NCI-H1105 (cell line): ENCODE data around the gene EVI2A.
"Not testable (repeated sequence)": the region's sequence is repeated elsewhere in the genome, so short reads cannot be mapped to it uniquely, and the experiment has no call there.

ENCODE experiments used
- DNase-seq: peaks from one replicate; lab custom pipeline; 2025; lab: John Stamatoyannopoulos, UW

The EVI2A gene, protein sequence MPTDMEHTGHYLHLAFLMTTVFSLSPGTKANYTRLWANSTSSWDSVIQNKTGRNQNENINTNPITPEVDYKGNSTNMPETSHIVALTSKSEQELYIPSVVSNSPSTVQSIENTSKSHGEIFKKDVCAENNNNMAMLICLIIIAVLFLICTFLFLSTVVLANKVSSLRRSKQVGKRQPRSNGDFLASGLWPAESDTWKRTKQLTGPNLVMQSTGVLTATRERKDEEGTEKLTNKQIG

DNA sequence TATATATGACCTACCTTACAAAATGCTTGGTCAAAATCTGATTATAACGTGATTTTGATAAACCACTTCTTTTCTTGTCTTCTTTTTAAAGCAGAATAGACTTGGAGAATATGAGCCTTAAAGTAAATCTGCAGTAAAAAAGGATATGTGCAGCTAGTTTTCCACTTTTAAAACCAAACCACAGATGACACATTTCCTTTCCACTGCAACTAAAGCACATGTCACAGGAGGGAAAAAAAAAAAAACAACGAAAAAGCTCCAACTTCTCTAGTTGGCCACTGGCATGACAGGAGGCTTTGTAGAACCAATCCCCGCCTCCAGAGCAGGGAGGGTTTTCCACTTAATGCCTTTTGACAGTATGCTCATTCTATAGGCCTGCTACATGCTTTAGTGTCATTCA is at the start of gene EVI2A:
EVI2A (minus strand) TSS at position 142 of the 400 bp plus-strand sequence. CDS start 2,609 bp downstream, outside the sequence.
- DNase-seq: no peak

DNA sequence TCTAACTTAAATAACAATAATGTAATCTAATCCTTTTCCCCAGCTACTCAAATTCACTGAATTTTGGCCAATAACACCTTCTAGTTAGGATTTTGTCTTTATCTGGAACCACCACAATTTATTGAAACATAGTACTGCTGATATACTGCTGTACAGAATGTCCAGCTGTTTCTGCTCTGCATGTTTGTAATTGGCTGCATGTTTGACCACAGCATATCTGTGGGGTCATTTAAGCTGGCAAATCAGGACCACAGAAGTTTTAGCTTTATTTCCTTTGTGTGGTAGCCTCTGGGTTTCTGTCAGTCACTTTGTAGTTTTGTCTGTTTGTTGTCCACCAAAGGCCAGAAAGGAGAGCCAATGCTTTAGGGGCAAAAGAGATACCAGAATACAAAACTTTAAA is 47.8 kb upstream of the EVI2A start:
- DNase-seq: no peak

DNA sequence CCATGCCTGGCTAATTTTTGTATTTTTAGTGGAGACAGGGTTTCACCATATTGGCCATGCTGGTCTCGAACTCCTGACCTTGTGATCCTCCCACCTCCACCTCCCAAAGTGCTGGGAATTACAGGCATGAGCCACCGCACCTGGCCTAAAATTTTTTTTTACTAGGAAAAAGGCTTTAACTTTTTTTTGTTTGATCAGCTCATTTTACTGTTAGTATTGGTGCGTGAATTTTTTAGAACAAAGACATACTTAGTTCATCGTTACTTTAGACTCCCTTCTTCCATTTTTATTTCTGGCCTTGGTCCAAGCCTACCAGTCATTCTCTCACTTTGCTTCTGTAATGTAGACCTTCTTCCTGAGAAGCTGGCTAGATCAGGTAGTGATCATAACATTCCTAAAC is 44.7 kb upstream of the EVI2A start:
- no peak for DNase-seq

- DNase-seq: no peak
Observed at GRCh38 chr17:31364012-31364411, 42.6 kb upstream of the EVI2A start.

DNA sequence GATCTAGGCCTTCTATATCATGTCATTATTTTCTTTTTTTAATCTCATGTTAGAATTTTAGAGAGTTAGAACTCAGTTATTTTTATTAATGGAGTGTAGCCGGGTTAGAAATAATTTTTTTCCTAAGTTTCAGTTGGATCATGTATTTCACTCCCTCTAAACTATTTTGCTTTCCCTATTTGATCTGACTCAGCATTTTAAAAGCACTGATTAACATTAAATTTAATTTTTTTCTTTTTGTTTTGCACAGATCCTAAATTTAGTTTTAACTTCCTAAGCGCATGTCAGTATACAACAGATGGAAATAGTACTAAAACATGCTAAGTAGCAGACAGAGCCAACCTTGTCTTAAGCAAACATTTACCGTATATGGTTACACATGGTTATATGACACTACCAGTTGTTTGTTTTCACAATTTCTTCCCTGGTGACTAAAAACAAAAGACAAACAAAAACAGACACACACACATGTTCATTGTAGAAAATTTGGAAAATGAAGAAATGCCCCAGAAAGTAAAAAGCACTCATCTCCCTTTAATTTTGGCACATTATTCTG is 36.5 kb upstream of the EVI2A start:
- DNase-seq: no peak

DNA sequence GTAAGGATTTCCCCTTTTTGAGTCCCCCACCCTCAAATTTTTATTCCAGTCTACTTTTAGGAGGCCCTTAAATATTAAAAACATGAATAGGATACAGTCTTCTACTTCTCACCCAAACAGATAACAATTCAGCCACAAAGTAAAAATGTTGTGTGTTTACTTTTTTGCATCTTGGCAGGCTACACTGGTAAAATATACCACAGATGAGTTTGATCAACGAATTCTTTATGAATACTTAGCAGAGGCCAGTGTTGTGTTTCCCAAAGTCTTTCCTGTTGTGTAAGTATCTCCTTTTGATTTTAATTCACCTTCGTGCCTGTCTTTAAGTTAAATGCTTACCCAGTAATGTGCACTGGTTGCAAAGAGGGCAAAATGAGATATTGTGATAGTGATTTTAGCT is 35.7 kb upstream of the EVI2A start:
- DNase-seq: no peak

DNA sequence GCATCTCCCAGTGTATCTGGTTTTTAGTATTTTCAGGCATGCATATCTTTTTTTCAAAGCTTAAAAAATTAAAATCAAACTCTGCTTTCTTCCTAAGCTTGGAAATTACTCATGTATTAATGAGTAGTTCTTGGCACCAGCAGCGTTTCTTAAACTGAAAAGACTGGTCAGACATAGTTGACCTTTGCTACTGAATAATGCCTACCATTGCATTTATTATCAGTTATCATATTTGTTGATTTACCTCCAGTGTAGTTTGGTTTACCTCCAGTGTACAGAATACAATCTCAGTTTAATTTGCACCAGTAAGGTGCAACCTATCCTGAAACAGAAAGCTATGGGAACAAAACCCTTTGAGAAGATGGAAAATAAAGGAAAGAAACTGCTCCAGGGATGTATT is 34.5 kb upstream of the EVI2A start:
- DNase-seq: no peak

GRCh38 chr17:31349454-31349853 is 28.0 kb upstream of the EVI2A start:
- DNase-seq: no peak

DNA sequence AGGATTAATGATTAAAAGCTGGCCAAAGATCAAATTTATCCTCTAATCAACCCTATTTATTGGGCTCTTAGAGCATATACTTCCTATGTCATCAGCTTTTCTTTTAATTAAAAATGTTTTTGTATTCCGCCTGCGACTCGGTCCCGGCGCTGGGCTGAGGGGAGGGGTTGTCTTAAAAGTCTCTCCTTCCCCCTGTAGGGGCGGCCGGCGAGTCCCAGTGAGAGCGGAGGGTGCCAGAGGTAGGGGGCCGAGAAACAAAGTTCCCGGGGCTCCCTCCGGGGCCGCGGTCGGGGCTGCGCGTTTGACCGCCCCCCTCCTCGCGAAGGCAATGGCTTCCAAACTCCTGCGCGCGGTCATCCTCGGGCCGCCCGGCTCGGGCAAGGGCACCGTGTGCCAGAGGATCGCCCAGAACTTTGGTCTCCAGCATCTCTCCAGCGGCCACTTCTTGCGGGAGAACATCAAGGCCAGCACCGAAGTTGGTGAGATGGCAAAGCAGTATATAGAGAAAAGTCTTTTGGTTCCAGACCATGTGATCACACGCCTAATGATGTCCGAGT is 23.8 kb upstream of the EVI2A start:
- DNase-seq: not testable (repeated sequence)

DNA sequence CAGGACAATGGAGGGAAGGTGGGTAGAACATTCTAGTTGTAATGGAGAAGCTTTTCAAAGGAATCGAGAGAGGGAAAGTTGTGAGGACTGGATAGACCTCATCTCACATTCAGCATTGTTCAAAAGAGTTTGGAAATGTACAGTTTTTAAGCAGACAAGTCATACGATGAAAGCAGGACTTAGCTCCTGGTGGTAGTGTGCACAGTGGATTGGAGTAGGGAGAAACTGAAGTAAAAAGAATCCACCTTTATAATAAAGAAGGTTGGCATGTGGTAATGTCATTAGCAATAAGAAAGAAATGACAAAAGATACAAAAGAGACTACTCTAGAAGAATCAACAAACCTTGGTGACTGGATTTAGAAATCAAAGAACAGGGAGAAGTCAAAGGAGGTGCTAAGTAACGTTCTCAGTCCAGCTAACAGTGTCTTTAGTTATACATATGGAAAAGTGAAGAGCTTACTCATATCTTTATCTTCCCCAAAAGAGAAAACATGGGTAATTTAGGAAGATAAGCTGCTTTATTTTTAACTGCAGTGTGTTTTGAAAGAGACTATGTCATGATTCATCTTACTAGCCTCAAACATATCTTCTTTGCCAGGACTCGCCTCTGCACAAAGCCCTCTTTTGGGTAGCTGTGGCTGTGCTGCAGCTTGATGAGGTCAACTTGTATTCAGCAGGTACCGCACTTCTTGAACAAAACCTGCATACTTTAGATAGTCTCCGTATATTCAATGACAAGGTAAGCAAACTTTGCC is 18.7 kb upstream of the EVI2A start:
- DNase-seq: no peak

- DNase-seq: no peak
Observed at GRCh38 chr17:31329221-31329620, 7.8 kb upstream of the EVI2A start.

GRCh38 chr17:31328160-31328535 is 6.7 kb upstream of the EVI2A start:
- DNase-seq: no peak

DNA sequence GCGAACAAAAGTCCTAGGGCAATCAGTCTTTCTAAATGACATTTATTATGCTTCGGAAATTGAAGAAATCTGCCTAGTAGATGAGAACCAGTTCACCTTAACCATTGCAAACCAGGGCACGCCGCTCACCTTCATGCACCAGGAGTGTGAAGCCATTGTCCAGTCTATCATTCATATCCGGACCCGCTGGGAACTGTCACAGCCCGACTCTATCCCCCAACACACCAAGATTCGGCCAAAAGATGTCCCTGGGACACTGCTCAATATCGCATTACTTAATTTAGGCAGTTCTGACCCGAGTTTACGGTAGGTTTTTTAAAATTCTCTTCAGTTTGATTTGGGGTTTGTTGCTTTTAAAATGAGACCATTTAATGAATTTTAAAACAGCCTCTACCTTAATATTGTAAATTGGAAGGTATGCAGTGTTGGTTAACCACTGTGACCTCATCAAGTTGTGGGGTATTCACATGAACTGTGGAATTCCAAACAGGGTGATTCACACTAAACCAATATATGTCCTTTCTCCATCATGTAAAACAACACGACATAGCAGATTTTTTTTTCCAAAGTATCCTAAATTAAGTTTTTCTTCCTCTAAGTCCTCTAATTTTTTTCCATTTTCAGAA is 6.2 kb upstream of the EVI2A start:
- DNase-seq: no peak

- DNase-seq: no peak
Observed at GRCh38 chr17:31323551-31323950, 2.1 kb upstream of the EVI2A start.

- no peak for DNase-seq
Observed at GRCh38 chr17:31321966-31322365, 544 bp upstream of the EVI2A start.

- no peak for DNase-seq
Observed at GRCh38 chr17:31320791-31321190, 631 bp downstream of the EVI2A start.

- no peak for DNase-seq
Observed at GRCh38 chr17:31320241-31320640, 1.2 kb downstream of the EVI2A start.

- DNase-seq: no peak
Observed at GRCh38 chr17:31318851-31319661, 2.4 kb downstream of the EVI2A start.

GRCh38 chr17:31318298-31318801 is 3.1 kb downstream of the EVI2A start:
- DNase-seq: peak; percentile 27

- DNase-seq: no peak
Observed at GRCh38 chr17:31314782-31315100, 6.7 kb downstream of the EVI2A start.

- DNase-seq: no peak
Observed at GRCh38 chr17:31313982-31314781, 7.2 kb downstream of the EVI2A start, which contains the start of gene EVI2B. TSS of gene EVI2B (minus strand) at chr17:31314054. CDS start at chr17:31305609, 8,445 bp downstream.
